ENCODE results near the gene CAPN1.
"Not testable (repeated sequence)": the region's sequence is repeated elsewhere in the genome, so short reads cannot be mapped to it uniquely, and the experiment has no call there.

The CAPN1 gene

DNA sequence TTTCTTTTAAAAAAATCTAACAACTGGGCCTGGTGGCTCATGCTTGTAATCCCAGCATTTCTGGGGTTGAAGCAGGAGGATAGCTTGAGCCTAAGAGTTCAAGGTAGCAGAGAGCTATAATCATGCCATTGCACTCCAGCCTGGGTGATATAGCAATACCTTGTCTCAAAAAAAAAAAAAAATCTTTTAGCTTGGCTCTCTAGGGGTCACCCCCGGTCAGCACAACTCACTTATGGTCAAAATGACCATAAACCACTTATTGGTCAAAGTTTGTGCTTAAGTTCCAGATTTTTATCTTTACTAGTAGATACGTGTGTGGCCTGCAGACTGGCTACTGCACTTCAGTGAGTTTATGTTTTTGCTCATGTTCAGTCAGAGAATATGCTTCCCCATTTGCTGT is 18.0 kb upstream of the CAPN1 start:
- H3K27ac ChIP-seq (ENCODE audit: low read depth, low read length) = no peak overlapping the region
- H3K27me3 ChIP-seq (ENCODE audit: control insufficient read depth, insufficient read depth, low read length) = no peaks in the 10 kb centered on the region
- H3K4me3 ChIP-seq (ENCODE audit: low read depth, low read length) = no peak overlapping the region
- H3K36me3 ChIP-seq (ENCODE audit: control insufficient read depth, insufficient read depth, low read length) = no peaks in the 10 kb centered on the region
- H3K4me1 ChIP-seq (ENCODE audit: control insufficient read depth, insufficient read depth, low read length) = no peaks in the 10 kb centered on the region
- H3K9me3 ChIP-seq (ENCODE audit: control insufficient read depth, insufficient read depth, low read length) = no peaks in the 10 kb centered on the region
- H3K9ac ChIP-seq (ENCODE audit: low read depth, low read length) = no peak overlapping the region

DNA sequence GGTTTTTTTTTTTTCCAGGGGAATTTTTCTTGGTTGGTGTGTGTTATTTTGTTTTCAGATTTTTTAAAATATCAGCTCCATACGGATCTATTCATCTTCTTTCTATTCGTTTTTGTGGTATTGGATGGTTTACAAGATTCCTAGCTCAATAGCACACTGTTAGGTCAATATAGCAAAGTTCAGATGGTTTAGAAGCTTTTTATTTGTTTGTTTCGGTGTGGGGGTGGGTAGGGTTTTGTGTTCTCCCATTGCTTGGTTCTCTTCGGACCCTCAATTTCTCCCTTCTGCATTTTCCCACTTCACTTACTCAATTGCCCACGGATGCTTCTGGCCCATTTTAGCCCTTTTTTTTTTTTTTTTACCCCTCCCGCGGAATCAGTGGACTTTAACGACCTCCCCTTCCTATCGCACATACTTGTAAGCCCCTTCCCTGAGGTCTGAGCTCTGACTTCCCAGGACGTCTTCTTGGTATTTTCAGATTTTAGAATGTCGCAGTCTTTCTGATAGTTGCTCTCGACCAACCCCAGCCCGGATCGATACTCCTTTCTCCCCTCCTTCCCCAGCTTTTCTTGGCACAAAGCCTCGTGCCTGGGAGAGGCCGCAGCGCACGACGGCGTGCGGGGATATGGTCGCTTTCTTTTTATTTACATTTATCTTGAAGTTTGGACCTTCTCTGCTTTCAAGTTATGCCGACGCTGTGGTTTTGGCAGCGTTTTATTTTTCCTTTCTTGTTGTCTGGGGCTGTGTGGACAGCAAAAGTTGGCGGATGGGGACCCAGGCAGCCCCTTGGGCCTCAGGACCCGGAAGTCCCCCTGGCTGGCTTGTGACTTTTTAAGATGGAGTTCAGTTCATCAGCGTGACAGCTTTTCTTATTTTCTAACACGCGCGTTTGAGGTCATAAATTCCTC is 16.1 kb upstream of the CAPN1 start:
- Histone ChIP-seq H3K4me3 (ENCODE audit: low read depth, low read length) (no peak overlapping the region), H3K9me3 (ENCODE audit: control insufficient read depth, insufficient read depth, low read length) (no peaks in the 10 kb centered on the region), H3K36me3 (ENCODE audit: control insufficient read depth, insufficient read depth, low read length) (no peaks in the 10 kb centered on the region), H3K27me3 (ENCODE audit: control insufficient read depth, insufficient read depth, low read length) (no peaks in the 10 kb centered on the region), H3K27ac (ENCODE audit: low read depth, low read length) (no peak overlapping the region), H3K9ac (ENCODE audit: low read depth, low read length) (no peak overlapping the region), H3K4me1 (ENCODE audit: control insufficient read depth, insufficient read depth, low read length) (peaks cover 4% of the 10 kb centered on the region; the same call in 1 of the 2 replicates)

GRCh38 chr11:65166893-65167292 is 14.8 kb upstream of the CAPN1 start:
- H3K9ac ChIP-seq (ENCODE audit: low read depth, low read length) = no peak overlapping the region
- H3K36me3 ChIP-seq (ENCODE audit: control insufficient read depth, insufficient read depth, low read length) = no peaks in the 10 kb centered on the region
- peaks cover 4% of the 10 kb centered on the region; the same call in 1 of the 2 replicates for H3K4me1 ChIP-seq (ENCODE audit: control insufficient read depth, insufficient read depth, low read length)
- no peak overlapping the region for H3K27ac ChIP-seq (ENCODE audit: low read depth, low read length)
- no peak overlapping the region for H3K4me3 ChIP-seq (ENCODE audit: low read depth, low read length)
- H3K9me3 ChIP-seq (ENCODE audit: control insufficient read depth, insufficient read depth, low read length) = no peaks in the 10 kb centered on the region
- H3K27me3 ChIP-seq (ENCODE audit: control insufficient read depth, insufficient read depth, low read length) = no peaks in the 10 kb centered on the region

DNA sequence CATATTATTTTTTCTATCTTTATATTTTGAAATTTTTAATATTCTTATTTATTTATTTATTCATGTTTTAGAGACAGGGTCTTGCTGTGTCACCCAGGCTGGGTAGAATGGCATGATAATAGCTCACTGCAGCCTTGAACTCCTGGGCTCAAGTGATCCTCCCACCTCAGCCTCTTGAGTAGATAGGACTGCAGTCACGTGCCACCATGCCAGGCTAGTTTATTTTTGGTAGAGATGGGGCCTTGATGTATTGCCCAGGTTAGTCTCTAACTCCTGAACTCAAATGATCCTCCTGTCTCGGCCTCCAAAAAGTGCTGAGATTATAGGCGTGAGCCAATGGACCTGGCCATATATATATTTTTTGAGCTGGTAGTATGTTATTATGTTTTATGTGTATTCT is 14.1 kb upstream of the CAPN1 start:
- H3K36me3 ChIP-seq (ENCODE audit: control insufficient read depth, insufficient read depth, low read length) = no peaks in the 10 kb centered on the region
- H3K4me1 ChIP-seq (ENCODE audit: control insufficient read depth, insufficient read depth, low read length) = peaks cover 4% of the 10 kb centered on the region; the same call in 1 of the 2 replicates
- no peaks in the 10 kb centered on the region for H3K9me3 ChIP-seq (ENCODE audit: control insufficient read depth, insufficient read depth, low read length)
- H3K9ac ChIP-seq (ENCODE audit: low read depth, low read length) = no peak overlapping the region
- no peak overlapping the region for H3K27ac ChIP-seq (ENCODE audit: low read depth, low read length)
- H3K4me3 ChIP-seq (ENCODE audit: low read depth, low read length) = no peak overlapping the region
- no peaks in the 10 kb centered on the region for H3K27me3 ChIP-seq (ENCODE audit: control insufficient read depth, insufficient read depth, low read length)

DNA sequence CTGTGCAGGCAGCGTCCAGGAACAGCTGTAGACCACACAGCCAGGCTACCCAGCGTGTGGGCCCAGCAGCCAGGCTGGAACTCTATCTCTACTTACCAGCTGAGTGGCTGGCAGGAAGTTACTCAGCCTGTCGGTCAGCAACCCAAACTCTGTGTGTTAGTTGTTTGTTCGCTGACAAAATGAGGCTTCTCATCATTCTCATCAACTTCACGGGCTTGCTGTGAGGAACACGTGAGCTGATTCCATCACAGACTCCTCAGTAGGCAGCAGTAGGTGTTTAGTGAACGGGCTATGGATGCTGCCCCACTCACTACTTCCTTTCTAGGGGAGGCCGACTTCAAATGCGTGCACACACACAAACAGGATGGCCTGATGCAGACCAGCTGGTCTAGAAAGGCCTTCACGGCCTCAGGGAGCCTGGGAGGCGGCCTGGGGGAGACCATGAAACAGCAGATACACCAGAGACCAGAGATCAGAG is 12.5 kb upstream of the CAPN1 start:
- Histone ChIP-seq H3K27me3 (ENCODE audit: control insufficient read depth, insufficient read depth, low read length) (no peaks in the 10 kb centered on the region), H3K4me1 (ENCODE audit: control insufficient read depth, insufficient read depth, low read length) (peaks cover 4% of the 10 kb centered on the region; the same call in 1 of the 2 replicates), H3K9me3 (ENCODE audit: control insufficient read depth, insufficient read depth, low read length) (no peaks in the 10 kb centered on the region), H3K27ac (ENCODE audit: low read depth, low read length) (no peak overlapping the region), H3K36me3 (ENCODE audit: control insufficient read depth, insufficient read depth, low read length) (no peaks in the 10 kb centered on the region), H3K4me3 (ENCODE audit: low read depth, low read length) (no peak overlapping the region), H3K9ac (ENCODE audit: low read depth, low read length) (no peak overlapping the region)

DNA sequence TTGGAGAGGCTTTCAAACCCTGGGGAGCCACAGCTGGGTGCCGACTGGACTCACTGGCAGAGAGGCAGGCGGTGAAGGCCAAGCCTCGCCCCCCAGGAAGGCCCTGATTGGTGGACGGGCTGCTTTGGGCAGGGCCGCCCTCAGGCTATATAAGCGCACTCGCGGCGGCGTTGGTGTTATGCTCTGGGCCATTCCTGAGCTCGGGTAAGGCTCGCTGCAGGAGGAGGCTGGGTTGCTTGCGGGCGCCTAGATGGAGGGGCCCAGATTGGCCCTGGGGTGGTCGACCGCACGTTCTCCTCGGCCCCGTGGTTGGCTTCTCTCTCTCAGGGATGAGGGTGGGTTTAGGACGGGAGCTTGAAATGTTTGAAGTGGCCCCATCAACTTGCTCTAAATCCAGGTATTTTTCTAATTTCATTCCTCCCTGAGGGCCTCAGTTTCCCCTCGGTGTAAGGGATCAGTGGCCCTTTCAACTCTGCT is 11.6 kb upstream of the CAPN1 start, which contains the start of gene SPDYC:
SPDYC (plus strand) TSS at position 176 of the 477 bp plus-strand sequence. CDS start 1,125 bp downstream, outside the sequence.
- Histone ChIP-seq H3K4me3 (ENCODE audit: low read depth, low read length) (no peak within 1 kb of the TSS), H3K36me3 (ENCODE audit: control insufficient read depth, insufficient read depth, low read length) (no peaks in the 10 kb centered on the region), H3K27ac (ENCODE audit: low read depth, low read length) (no peak within 1 kb of the TSS), H3K9ac (ENCODE audit: low read depth, low read length) (no peak within 1 kb of the TSS), H3K4me1 (ENCODE audit: control insufficient read depth, insufficient read depth, low read length) (peaks cover 4% of the 10 kb centered on the region; the same call in 1 of the 2 replicates), H3K27me3 (ENCODE audit: control insufficient read depth, insufficient read depth, low read length) (no peaks in the 10 kb centered on the region), H3K9me3 (ENCODE audit: control insufficient read depth, insufficient read depth, low read length) (no peaks in the 10 kb centered on the region)

- H3K9me3 ChIP-seq (ENCODE audit: control insufficient read depth, insufficient read depth, low read length) = no peaks in the 10 kb centered on the region
- H3K4me1 ChIP-seq (ENCODE audit: control insufficient read depth, insufficient read depth, low read length) = peaks cover 4% of the 10 kb centered on the region; the same call in 1 of the 2 replicates
- H3K27ac ChIP-seq (ENCODE audit: low read depth, low read length) = no peak overlapping the region
- no peaks in the 10 kb centered on the region for H3K27me3 ChIP-seq (ENCODE audit: control insufficient read depth, insufficient read depth, low read length)
- H3K9ac ChIP-seq (ENCODE audit: low read depth, low read length) = no peak overlapping the region
- H3K36me3 ChIP-seq (ENCODE audit: control insufficient read depth, insufficient read depth, low read length) = no peaks in the 10 kb centered on the region
- H3K4me3 ChIP-seq (ENCODE audit: low read depth, low read length) = no peak overlapping the region
Measured at GRCh38 chr11:65172600-65172999, 9.1 kb upstream of the CAPN1 start.

GRCh38 chr11:65174571-65175010 is 7.1 kb upstream of the CAPN1 start:
- not testable (repeated sequence) for H3K9me3 ChIP-seq (ENCODE audit: control insufficient read depth, insufficient read depth, low read length); H3K27ac ChIP-seq (ENCODE audit: low read depth, low read length); H3K4me3 ChIP-seq (ENCODE audit: low read depth, low read length); H3K4me1 ChIP-seq (ENCODE audit: control insufficient read depth, insufficient read depth, low read length); H3K27me3 ChIP-seq (ENCODE audit: control insufficient read depth, insufficient read depth, low read length); H3K36me3 ChIP-seq (ENCODE audit: control insufficient read depth, insufficient read depth, low read length); H3K9ac ChIP-seq (ENCODE audit: low read depth, low read length)

- H3K4me1 ChIP-seq (ENCODE audit: control insufficient read depth, insufficient read depth, low read length) = peaks cover 35% of the 10 kb centered on the region
- no peaks in the 10 kb centered on the region for H3K9me3 ChIP-seq (ENCODE audit: control insufficient read depth, insufficient read depth, low read length)
- no peaks in the 10 kb centered on the region for H3K27me3 ChIP-seq (ENCODE audit: control insufficient read depth, insufficient read depth, low read length)
- peaks cover 8% of the 10 kb centered on the region for H3K36me3 ChIP-seq (ENCODE audit: control insufficient read depth, insufficient read depth, low read length)
- peak overlapping the region; percentile 92 for H3K27ac ChIP-seq (ENCODE audit: low read depth, low read length)
- peak overlapping the region; percentile 59; the same call in 1 of the 2 replicates for H3K9ac ChIP-seq (ENCODE audit: low read depth, low read length)
- H3K4me3 ChIP-seq (ENCODE audit: low read depth, low read length) = peak overlapping the region; percentile 95
Measured at GRCh38 chr11:65180877-65181568, 705 bp upstream of the CAPN1 start.

DNA sequence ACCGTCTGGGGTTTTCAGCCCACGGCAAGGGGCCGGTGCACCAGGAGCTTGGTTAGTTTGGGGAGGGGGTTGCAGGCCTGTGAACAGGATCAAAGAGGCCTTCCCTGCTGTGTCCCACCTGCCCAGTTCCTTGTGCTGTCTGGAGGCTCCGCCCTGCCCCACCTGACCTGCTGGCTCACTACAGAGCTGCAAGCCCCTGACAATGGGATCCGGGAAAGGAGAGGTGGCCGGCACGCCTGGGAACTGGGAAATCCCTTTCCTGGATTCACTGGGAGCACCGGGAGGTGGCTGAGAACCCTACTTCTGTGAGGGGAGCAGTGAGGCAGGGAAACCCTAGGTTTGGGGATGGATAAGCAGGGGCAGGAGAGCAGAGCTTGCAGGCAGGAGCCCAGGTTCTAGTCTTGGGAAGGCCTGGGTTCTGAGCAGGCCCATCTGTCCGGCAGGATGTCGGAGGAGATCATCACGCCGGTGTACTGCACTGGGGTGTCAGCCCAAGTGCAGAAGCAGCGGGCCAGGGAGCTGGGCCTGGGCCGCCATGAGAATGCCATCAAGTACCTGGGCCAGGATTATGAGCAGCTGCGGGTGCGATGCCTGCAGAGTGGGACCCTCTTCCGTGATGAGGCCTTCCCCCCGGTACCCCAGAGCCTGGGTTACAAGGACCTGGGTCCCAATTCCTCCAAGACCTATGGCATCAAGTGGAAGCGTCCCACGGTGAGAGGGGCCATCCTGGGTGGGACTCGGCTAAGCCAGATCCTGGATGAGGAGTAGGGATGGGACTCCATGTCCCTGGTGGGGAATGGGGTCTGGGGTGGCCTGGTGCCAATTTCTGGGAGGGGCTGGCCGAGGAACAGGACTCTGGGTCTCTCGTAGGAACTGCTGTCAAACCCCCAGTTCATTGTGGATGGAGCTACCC is 786 bp downstream of the CAPN1 start:
- peak overlapping the region; percentile 95 for H3K4me3 ChIP-seq (ENCODE audit: low read depth, low read length)
- no peaks in the 10 kb centered on the region for H3K27me3 ChIP-seq (ENCODE audit: control insufficient read depth, insufficient read depth, low read length)
- H3K9me3 ChIP-seq (ENCODE audit: control insufficient read depth, insufficient read depth, low read length) = no peaks in the 10 kb centered on the region
- peak overlapping the region; percentile 67 for H3K9ac ChIP-seq (ENCODE audit: low read depth, low read length)
- H3K36me3 ChIP-seq (ENCODE audit: control insufficient read depth, insufficient read depth, low read length) = peaks cover 23% of the 10 kb centered on the region
- H3K4me1 ChIP-seq (ENCODE audit: control insufficient read depth, insufficient read depth, low read length) = peaks cover 39% of the 10 kb centered on the region
- H3K27ac ChIP-seq (ENCODE audit: low read depth, low read length) = peak overlapping the region; percentile 92
